KBM-7 (cell line): Measurements from ENCODE around the gene BCAP29.
A peak's percentile ranks its signal among the peaks of the same experiment; 100 is the strongest.

Experiments used
- DNase-seq: peaks from one replicate; pipeline ENCODE4 v3.0.0-alpha.2; 2015
- in situ Hi-C: fragments of 300-500 bp; cut with MboI; formaldehyde crosslinking; loops from 2 replicates; pipeline ENCODE4 v1.14.3; 2020; ENCODE audit warnings: low sequenced_read_pairs, low pct_unique_long_range_greater_than_20kb, mixed read lengths

Gene BCAP29

GRCh38 chr7:107658467-107658866, 78.4 kb downstream of the BCAP29 start:
- DNase-seq: no peak
- in situ Hi-C loops: no loop called here

- DNase-seq: no peak
- in situ Hi-C loops: no loop called here
Observed at GRCh38 chr7:107659666-107660065, 79.6 kb downstream of the BCAP29 start.

- DNase-seq: peak; percentile 18
- in situ Hi-C loops: no loop called here
Observed at GRCh38 chr7:107660381-107661080, 80.5 kb downstream of the BCAP29 start, which contains the start of gene SLC26A4. Gene SLC26A4 (plus strand): TSS chr7:107660828. CDS start chr7:107661642, 814 bp downstream.

- in situ Hi-C loops: no loop called here
- DNase-seq: peak; percentile 61
Observed at GRCh38 chr7:107661081-107661864, 81.2 kb downstream of the BCAP29 start.

GRCh38 chr7:107661865-107662379, 81.9 kb downstream of the BCAP29 start:
- no peak for DNase-seq
- in situ Hi-C loops: no loop called here

- in situ Hi-C loops: no loop called here
- no peak for DNase-seq
Observed at GRCh38 chr7:107663196-107663595, 83.2 kb downstream of the BCAP29 start.

GRCh38 chr7:107666790-107667189, 86.7 kb downstream of the BCAP29 start:
- no peak for DNase-seq
- in situ Hi-C loops: no loop called here

- no peak for DNase-seq
- in situ Hi-C loops: no loop called here
Observed at GRCh38 chr7:107667341-107667740, 87.3 kb downstream of the BCAP29 start.

GRCh38 chr7:107668296-107668695, 88.2 kb downstream of the BCAP29 start:
- DNase-seq: no peak
- in situ Hi-C loops: no loop called here
